ENCODE results near the gene UBALD1.
A peak's percentile ranks its signal among the peaks of the same experiment; 100 is the strongest.

- no peak for TF ChIP-seq REST (IDR thresholded peaks at IDR 0.05; ENCODE audit: insufficient read depth in 1 of 2, low read depth in 2 of 2, low read length in 1 of 2)
- TF ChIP-seq CTCF (IDR thresholded peaks at IDR 0.05), result no peak; the same call in 1 of the 2 replicates
- TF ChIP-seq POLR2AphosphoS5 (IDR thresholded peaks at IDR 0.05; ENCODE audit: low read depth, low read length), result peak; percentile 60
Observed at GRCh38 chr16:4616047-4616811, 1.5 kb upstream of the UBALD1 start.

Measured in Panc1 (cell line).